IMR-90 (cell line): Measurements from ENCODE around the gene USH2A. TPM values are rescaled to one million over a fixed set of nuclear protein-coding genes. Genes with fewer than 3 reads are reported as not detected.

ENCODE experiments used
- ATAC-seq: fragments of 200-7000 bp; cut with Tn5 transposase; 2 replicates; pipeline ENCODE4 v1.9.1; 2020; ENCODE audit warnings: low read depth, mild to moderate bottlenecking, moderate library complexity
- BruUV-seq: library from RNA; stranded (reverse); fragments of 400-500 nt; replicated peaks from 2 replicates; lab custom pipeline; 2021; lab: Mats Ljungman, UMichigan
- CTCF ChIA-PET: fragments of 300-600 bp; formaldehyde crosslinking; extraction: SDS; loops from one replicate; lab custom pipeline; 2021; ENCODE audit warnings: antibody characterized with exemption; lab: Yijun Ruan, JAX
- POLR2A ChIA-PET: fragments of 300-600 bp; sonication (Branson Sonifier 250); formaldehyde crosslinking; loops from one replicate; lab custom pipeline; 2022; ENCODE audit warnings: antibody characterized with exemption; ENCODE audit not compliant: unreplicated experiment; lab: Charles Lee
- DNase-seq: peaks from one replicate; pipeline ENCODE4 v3.0.0; 2013
- H2AFZ ChIP-seq: replicated peaks from 2 replicates; pipeline ENCODE3; 2013; ENCODE audit warnings: low read length, mild to moderate bottlenecking; ENCODE audit not compliant: poor library complexity
- H2AK5ac ChIP-seq: 2 replicates; pipeline ENCODE4 v1.6.1; 2013; ENCODE audit warnings: low read depth, low read length, inconsistent platforms
- H2AK9ac ChIP-seq: replicated peaks from 2 replicates; pipeline ENCODE3; 2013; ENCODE audit warnings: mild to moderate bottlenecking, low read depth, low read length, moderate library complexity; ENCODE audit not compliant: poor library complexity
- H2BK120ac ChIP-seq: 2 replicates; pipeline ENCODE4 v1.6.1; 2013; ENCODE audit warnings: low read depth, low read length, inconsistent platforms
- H2BK15ac ChIP-seq: 3 replicates; pipeline ENCODE4 v1.6.1; 2013; ENCODE audit warnings: low read depth, low read length, inconsistent platforms
- H2BK20ac ChIP-seq: 2 replicates; pipeline ENCODE4 v1.6.1; 2013; ENCODE audit warnings: low read depth, mild to moderate bottlenecking, inconsistent platforms, low read length, moderate library complexity
- H2BK5ac ChIP-seq: 2 replicates; pipeline ENCODE4 v1.6.1; 2013; ENCODE audit warnings: mild to moderate bottlenecking, low read depth, low read length, inconsistent platforms; ENCODE audit not compliant: poor library complexity, severe bottlenecking
- H3K14ac ChIP-seq: replicated peaks from 2 replicates; pipeline ENCODE4 v1.6.1; 2013; ENCODE audit warnings: low read depth, low read length, inconsistent platforms
- H3K18ac ChIP-seq: 2 replicates; pipeline ENCODE4 v1.6.1; 2013; ENCODE audit warnings: low read depth, low read length, control low read depth
- H3K23ac ChIP-seq: 2 replicates; pipeline ENCODE4 v1.6.1; 2013; ENCODE audit warnings: low read depth, low read length, inconsistent platforms
- H3K27ac ChIP-seq: 2 replicates; pipeline ENCODE4 v1.5.1; 2013; ENCODE audit warnings: mild to moderate bottlenecking, control low read depth, low read length; ENCODE audit not compliant: insufficient read depth
- H3K27me3 ChIP-seq: 2 replicates; pipeline ENCODE4 v1.6.1; 2013; ENCODE audit warnings: low read length; ENCODE audit not compliant: control insufficient read depth, insufficient read depth
- H3K36me3 ChIP-seq: 2 replicates; pipeline ENCODE4 v1.6.1; 2013; ENCODE audit warnings: low read length, mixed read lengths; ENCODE audit not compliant: control insufficient read depth, insufficient read depth
- H3K4ac ChIP-seq: 2 replicates; pipeline ENCODE4 v1.6.1; 2013; ENCODE audit warnings: low read depth, low read length, inconsistent platforms
- H3K4me1 ChIP-seq: 2 replicates; pipeline ENCODE4 v1.6.1; 2013; ENCODE audit warnings: low read length, mixed read lengths; ENCODE audit not compliant: control insufficient read depth, insufficient read depth
- H3K4me2 ChIP-seq: 2 replicates; pipeline ENCODE4 v1.6.1; 2013; ENCODE audit warnings: low read depth, mild to moderate bottlenecking, control low read depth, low read length, moderate library complexity
- H3K4me3 ChIP-seq: 2 replicates; pipeline ENCODE4 v1.5.1; 2013; ENCODE audit warnings: low read depth, mild to moderate bottlenecking, control low read depth, low read length, moderate library complexity; ENCODE audit not compliant: insufficient read depth
- H3K56ac ChIP-seq: 2 replicates; pipeline ENCODE4 v1.6.1; 2013; ENCODE audit warnings: low read length, inconsistent platforms; ENCODE audit not compliant: insufficient read depth; ENCODE audit errors: extremely low read depth
- H3K79me1 ChIP-seq, 2 experiments: 2 replicates each; pipeline ENCODE4 v1.6.1; 2013; ENCODE audit warnings: low read length in 2 of 2, inconsistent platforms in 1 of 2, low read depth in 1 of 2
- H3K9ac ChIP-seq: 2 replicates; pipeline ENCODE4 v1.6.1; 2013; ENCODE audit warnings: low read depth, low read length, control low read depth
- H3K9me1 ChIP-seq: 2 replicates; pipeline ENCODE4 v1.6.1; 2013; ENCODE audit warnings: low read length, inconsistent platforms; ENCODE audit not compliant: insufficient read depth
- H3K9me3 ChIP-seq: 2 replicates; pipeline ENCODE4 v1.6.1; 2013; ENCODE audit warnings: low read length; ENCODE audit not compliant: control insufficient read depth, insufficient read depth
- H4K20me1 ChIP-seq: 2 replicates; pipeline ENCODE4 v1.6.1; 2013; ENCODE audit warnings: low read length, inconsistent platforms; ENCODE audit not compliant: insufficient read depth
- H4K5ac ChIP-seq: 2 replicates; pipeline ENCODE4 v1.6.1; 2013; ENCODE audit warnings: mild to moderate bottlenecking, low read depth, low read length, control low read depth
- H4K8ac ChIP-seq, 2 experiments: 2 replicates each; pipeline ENCODE4 v1.6.1; 2013; ENCODE audit warnings: low read depth in 2 of 2, low read length in 2 of 2, control low read depth in 1 of 2, inconsistent platforms in 1 of 2
- H4K91ac ChIP-seq: 2 replicates; pipeline ENCODE4 v1.6.1; 2013; ENCODE audit warnings: low read depth, low read length, inconsistent platforms; ENCODE audit not compliant: insufficient read depth
- BHLHE40 ChIP-seq: fragments of 150-350 bp; IDR thresholded peaks from 2 replicates; pipeline ENCODE4 v1.6.1; 2016; ENCODE audit warnings: mild to moderate bottlenecking, low read depth, low read length
- FOS ChIP-seq: fragments of 150-350 bp; IDR thresholded peaks from 2 replicates; pipeline ENCODE4 v1.6.1; 2016; ENCODE audit warnings: low read depth, low read length
- RFX5 ChIP-seq: IDR thresholded peaks from 2 replicates; pipeline ENCODE4 v1.8.0; 2012; ENCODE audit warnings: low read depth, mild to moderate bottlenecking, low read length, moderate library complexity
- WGBS, 2 experiments: methylation state at CpG; one replicate each; pipeline versions ENCODE4 v1.1.5 to v1.1.7; 2013; ENCODE audit warnings: missing lambda C conversion rate in 2 of 2; ENCODE audit not compliant: insufficient read length in 1 of 2; ENCODE audit errors: extremely low coverage in 2 of 2; 5-methylcytosine and 5-hydroxymethylcytosine counted together
- dilution Hi-C: fragments of 300-500 bp; cut with HindIII; formaldehyde crosslinking; loops from one replicate; pipeline ENCODE4 v1.14.3; 2018; ENCODE audit warnings: low sequenced_read_pairs; ENCODE audit not compliant: unreplicated experiment
- in situ Hi-C: fragments of 300-500 bp; cut with MboI; formaldehyde crosslinking; loops from 3 replicates; pipeline ENCODE4 v1.14.3; 2019; ENCODE audit warnings: low sequenced_read_pairs, inconsistent platforms, mixed read lengths
- intact Hi-C: fragments of 100-400 bp; cut with micrococcal nuclease; formaldehyde crosslinking; loops from 2 replicates; pipeline ENCODE4 v1.10.0; 2022
- polyA plus RNA-seq, 3 experiments: library from polyadenylated mRNA; depleted of rRNA; stranded (reverse); fragments of >200 nt; gene quantifications; 2 replicates each; pipeline ENCODE4 v1.2.3, GENCODE V29; 2012; ENCODE audit warnings: low replicate concordance in 1 of 3
- total RNA-seq: library from RNA; depleted of rRNA; stranded (reverse); fragments of >200 nt; gene quantifications from 2 replicates; pipeline ENCODE4 v1.2.3, GENCODE V29; 2012

Gene USH2A
- total and polyA plus RNA-seq, 2 of the 4 experiments (the other 2 are of a cell fraction) = under 0.01 to 0.02 TPM

DNA sequence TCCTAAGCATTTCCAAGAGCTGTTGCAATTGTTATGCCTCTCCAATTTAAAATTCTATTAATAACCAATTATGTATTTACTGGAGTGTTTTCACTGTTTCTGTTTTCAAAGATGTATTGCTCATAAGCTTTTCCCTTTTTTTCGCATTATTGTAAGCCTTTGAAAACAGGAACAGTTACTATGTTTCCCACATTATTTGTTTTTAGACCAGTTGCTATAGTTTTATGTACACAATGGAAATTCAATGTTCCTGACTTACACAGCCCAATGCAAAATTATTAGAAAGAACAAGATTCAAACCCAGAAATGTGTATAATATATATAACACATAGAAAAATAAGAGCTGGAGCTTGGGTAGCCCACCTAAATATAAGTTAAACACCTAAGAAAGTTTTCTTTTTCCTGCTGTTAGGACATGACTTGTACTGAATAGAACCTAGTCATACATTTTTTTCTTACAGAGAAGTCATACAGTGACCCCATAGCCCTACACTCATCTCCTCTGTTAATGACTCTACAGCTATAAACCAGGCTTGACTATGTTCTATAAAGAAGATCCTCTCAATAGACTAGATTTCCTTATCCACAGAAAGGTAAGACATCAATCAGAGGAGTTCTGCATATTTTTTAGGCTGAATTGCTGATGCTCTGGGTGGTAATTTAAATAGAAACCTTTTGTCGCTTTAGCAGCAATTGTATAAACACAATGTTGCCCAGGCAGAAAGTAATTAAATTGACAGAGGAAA lies 299.6 kb downstream of the USH2A start:
- CTCF ChIA-PET = interaction anchor here (0.7 to 1.3 kb wide), 2 partner anchors 12 to 15 kb away, joined by 3 read pairs; no protein-coding TSS in a partner anchor
- H3K4me1 ChIP-seq = no peaks in the 10 kb centered on the region
- dilution Hi-C loops = no loop called here

More for the DNA sequence above, 299.6 kb downstream of the USH2A start:
- ATAC-seq = no peak
- Histone ChIP-seq H3K9me1 (no peaks in the 10 kb centered on the region), H4K20me1 (no peaks in the 10 kb centered on the region), H3K36me3 (no peaks in the 10 kb centered on the region), H3K79me1 (no peaks in the 10 kb centered on the region), H2AK5ac (no peak overlapping the region), H2AFZ (no peak overlapping the region), H2BK5ac (no peak overlapping the region), H2AK9ac (no peak overlapping the region), H3K4ac (no peak overlapping the region), H3K14ac (no peak overlapping the region), H4K91ac (no peak overlapping the region), H3K4me3 (no peak overlapping the region), H4K8ac (no peak overlapping the region), H3K9me3 (no peaks in the 10 kb centered on the region), H2BK120ac (no peak overlapping the region), H3K4me2 (no peak overlapping the region), H3K18ac (no peak overlapping the region), H2BK15ac (no peak overlapping the region), H3K56ac (no peak overlapping the region), H2BK20ac (no peak overlapping the region), H3K27me3 (no peaks in the 10 kb centered on the region), H4K5ac (no peak overlapping the region), H3K9ac (no peak overlapping the region), H3K23ac (no peak overlapping the region), H3K27ac (no peak overlapping the region)
- BruUV-seq = no TSS peak
- no CpG with 5 or more reads among the region's 2 CpGs for WGBS, 2 experiments
- TF ChIP-seq BHLHE40 (no peak), RFX5 (no peak), FOS (no peak)
- in situ Hi-C loops (no loop called here), intact Hi-C loops (no loop called here)
- POLR2A ChIA-PET = no interaction called here
- no peak for DNase-seq
